SK-N-SH (cell line): ENCODE data around the gene SLCO4A1.

Experiments used
- JUND ChIP-seq: IDR thresholded peaks from 2 replicates; pipeline ENCODE4 v1.4.0; 2012
- POLR2AphosphoS5 ChIP-seq: IDR thresholded peaks from 2 replicates; pipeline ENCODE4 v1.6.1; 2012; ENCODE audit warnings: low read depth, low read length
- TAF1 ChIP-seq: IDR thresholded peaks from 2 replicates; pipeline ENCODE4 v1.6.1; 2012; ENCODE audit warnings: low read depth, mild to moderate bottlenecking, low read length, moderate library complexity, borderline replicate concordance
- TCF12 ChIP-seq: IDR thresholded peaks from 2 replicates; pipeline ENCODE4 v1.4.0; 2012
- TF ChIP-seq, protein P1 (sequence below): fragments of 200-600 bp; sonication (generic); IDR thresholded peaks from 2 replicates; pipeline ENCODE4 v1.6.1; 2017; ENCODE audit warnings: antibody characterized with exemption, mild to moderate bottlenecking, moderate library complexity

GRCh38 chr20:62709537-62709905 lies 67.2 kb downstream of the SLCO4A1 start:
- TF ChIP-seq, protein P1, sequence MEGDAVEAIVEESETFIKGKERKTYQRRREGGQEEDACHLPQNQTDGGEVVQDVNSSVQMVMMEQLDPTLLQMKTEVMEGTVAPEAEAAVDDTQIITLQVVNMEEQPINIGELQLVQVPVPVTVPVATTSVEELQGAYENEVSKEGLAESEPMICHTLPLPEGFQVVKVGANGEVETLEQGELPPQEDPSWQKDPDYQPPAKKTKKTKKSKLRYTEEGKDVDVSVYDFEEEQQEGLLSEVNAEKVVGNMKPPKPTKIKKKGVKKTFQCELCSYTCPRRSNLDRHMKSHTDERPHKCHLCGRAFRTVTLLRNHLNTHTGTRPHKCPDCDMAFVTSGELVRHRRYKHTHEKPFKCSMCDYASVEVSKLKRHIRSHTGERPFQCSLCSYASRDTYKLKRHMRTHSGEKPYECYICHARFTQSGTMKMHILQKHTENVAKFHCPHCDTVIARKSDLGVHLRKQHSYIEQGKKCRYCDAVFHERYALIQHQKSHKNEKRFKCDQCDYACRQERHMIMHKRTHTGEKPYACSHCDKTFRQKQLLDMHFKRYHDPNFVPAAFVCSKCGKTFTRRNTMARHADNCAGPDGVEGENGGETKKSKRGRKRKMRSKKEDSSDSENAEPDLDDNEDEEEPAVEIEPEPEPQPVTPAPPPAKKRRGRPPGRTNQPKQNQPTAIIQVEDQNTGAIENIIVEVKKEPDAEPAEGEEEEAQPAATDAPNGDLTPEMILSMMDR: no peak
- TF ChIP-seq POLR2AphosphoS5 (no peak), TCF12 (no peak), TAF1 (no peak), JUND (no peak)
